ENCODE measurements around the gene PRKAA2.

Gene PRKAA2

GRCh38 chr1:56688522-56689026, 43.5 kb downstream of the PRKAA2 start:
- H3K27me3 ChIP-seq (ENCODE audit: low read length): no peaks in the 10 kb centered on the region
- TF ChIP-seq CTCF (IDR thresholded peaks at IDR 0.05; ENCODE audit: insufficient read depth, low read length, poor library complexity, severe bottlenecking) (no peak), EZH2phosphoT487 (conservative IDR thresholded peaks at IDR 0.05; ENCODE audit: low read length) (no peak)

GRCh38 chr1:56696663-56697062, 51.5 kb downstream of the PRKAA2 start:
- no peaks in the 10 kb centered on the region for H3K27me3 ChIP-seq (ENCODE audit: low read length)
- H2AFZ ChIP-seq (ENCODE audit: low read depth, low read length, severe bottlenecking): no peak overlapping the region
- H3K79me2 ChIP-seq (ENCODE audit: insufficient read depth, low read length): no peaks in the 10 kb centered on the region
- H3K27ac ChIP-seq (ENCODE audit: low read depth, low read length): no peak overlapping the region
- H3K9me3 ChIP-seq (ENCODE audit: insufficient read depth, low read length): no peaks in the 10 kb centered on the region
- no peaks in the 10 kb centered on the region for H3F3A ChIP-seq (ENCODE audit: insufficient read depth)
- TF ChIP-seq CTCF (IDR thresholded peaks at IDR 0.05; ENCODE audit: insufficient read depth, low read length, poor library complexity, severe bottlenecking) (no peak), EZH2phosphoT487 (conservative IDR thresholded peaks at IDR 0.05; ENCODE audit: low read length) (no peak)
- no peaks in the 10 kb centered on the region for H3K9me2 ChIP-seq (replicated peaks; ENCODE audit: insufficient read depth, low read length)
- no peak overlapping the region for H3K4me2 ChIP-seq (ENCODE audit: low read depth, low read length, poor library complexity, severe bottlenecking)
- H4K20me1 ChIP-seq (ENCODE audit: low read depth, low read length): no peaks in the 10 kb centered on the region
- H3K9ac ChIP-seq (ENCODE audit: low read length): no peak overlapping the region
- H3K36me3 ChIP-seq (ENCODE audit: low read length): no peaks in the 10 kb centered on the region
- no peak overlapping the region for H3K4me3 ChIP-seq (ENCODE audit: insufficient read depth, low read length, poor library complexity, severe bottlenecking)

More at GRCh38 chr1:56688522-56689026, 43.5 kb downstream of the PRKAA2 start:
- Histone ChIP-seq H3K9ac (ENCODE audit: low read length) (no peak overlapping the region), H3K79me2 (ENCODE audit: insufficient read depth, low read length) (no peaks in the 10 kb centered on the region), H3K9me3 (ENCODE audit: insufficient read depth, low read length) (no peaks in the 10 kb centered on the region), H3K27ac (ENCODE audit: low read depth, low read length) (no peak overlapping the region), H3K9me2 (replicated peaks; ENCODE audit: insufficient read depth, low read length) (no peaks in the 10 kb centered on the region), H3K36me3 (ENCODE audit: low read length) (no peaks in the 10 kb centered on the region), H3K4me2 (ENCODE audit: low read depth, low read length, poor library complexity, severe bottlenecking) (no peak overlapping the region), H3K4me3 (ENCODE audit: insufficient read depth, low read length, poor library complexity, severe bottlenecking) (no peak overlapping the region), H2AFZ (ENCODE audit: low read depth, low read length, severe bottlenecking) (no peak overlapping the region), H3F3A (ENCODE audit: insufficient read depth) (no peaks in the 10 kb centered on the region), H4K20me1 (ENCODE audit: low read depth, low read length) (no peaks in the 10 kb centered on the region)

DNA sequence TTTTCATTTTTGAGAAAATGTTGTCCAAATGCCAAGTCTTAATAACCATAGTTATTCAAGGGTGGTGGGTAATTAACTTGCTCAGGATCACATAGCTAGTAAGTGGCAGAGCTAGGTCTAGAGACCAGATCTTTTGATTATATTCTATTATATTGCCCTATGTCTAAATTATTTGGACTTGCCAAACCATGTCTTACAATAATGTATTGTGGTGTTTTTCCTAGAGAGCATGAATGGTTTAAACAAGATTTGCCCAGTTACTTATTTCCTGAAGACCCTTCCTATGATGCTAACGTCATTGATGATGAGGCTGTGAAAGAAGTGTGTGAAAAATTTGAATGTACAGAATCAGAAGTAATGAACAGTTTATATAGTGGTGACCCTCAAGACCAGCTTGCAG, 58.6 kb downstream of the PRKAA2 start:
- H3K9me3 ChIP-seq (ENCODE audit: insufficient read depth, low read length): no peaks in the 10 kb centered on the region
- no peaks in the 10 kb centered on the region for H3K36me3 ChIP-seq (ENCODE audit: low read length)
- TF ChIP-seq CTCF (IDR thresholded peaks at IDR 0.05; ENCODE audit: insufficient read depth, low read length, poor library complexity, severe bottlenecking): no peak
- TF ChIP-seq EZH2phosphoT487 (conservative IDR thresholded peaks at IDR 0.05; ENCODE audit: low read length): no peak
- H3K4me2 ChIP-seq (ENCODE audit: low read depth, low read length, poor library complexity, severe bottlenecking): no peak overlapping the region
- no peaks in the 10 kb centered on the region for H3F3A ChIP-seq (ENCODE audit: insufficient read depth)
- no peak overlapping the region for H2AFZ ChIP-seq (ENCODE audit: low read depth, low read length, severe bottlenecking)
- no peaks in the 10 kb centered on the region for H3K27me3 ChIP-seq (ENCODE audit: low read length)
- no peaks in the 10 kb centered on the region for H3K79me2 ChIP-seq (ENCODE audit: insufficient read depth, low read length)
- H3K9ac ChIP-seq (ENCODE audit: low read length): no peak overlapping the region
- no peak overlapping the region for H3K4me3 ChIP-seq (ENCODE audit: insufficient read depth, low read length, poor library complexity, severe bottlenecking)
- no peaks in the 10 kb centered on the region for H3K9me2 ChIP-seq (replicated peaks; ENCODE audit: insufficient read depth, low read length)
- H3K27ac ChIP-seq (ENCODE audit: low read depth, low read length): no peak overlapping the region
- H4K20me1 ChIP-seq (ENCODE audit: low read depth, low read length): no peaks in the 10 kb centered on the region

Measured in SU-DHL-6 (cell line).